GM18520 (cell line): ENCODE data around the gene DNAJB4.
"Not testable (repeated sequence)": the region's sequence is repeated elsewhere in the genome, so short reads cannot be mapped to it uniquely, and the experiment has no call there.

Experiments
- ATAC-seq: cut with Tn5 transposase; IDR thresholded peaks from one replicate; pipeline ENCODE4 v1.9.1; 2021; ENCODE audit not compliant: unreplicated experiment

Gene DNAJB4

GRCh38 chr1:77990629-77991204, 14.0 kb upstream of the DNAJB4 start:
- no peak for ATAC-seq

GRCh38 chr1:77991638-77992037, 13.1 kb upstream of the DNAJB4 start:
- no peak for ATAC-seq

GRCh38 chr1:77994117-77994705, 10.5 kb upstream of the DNAJB4 start:
- no peak for ATAC-seq

GRCh38 chr1:77996734-77997133, 8.0 kb upstream of the DNAJB4 start:
- no peak for ATAC-seq

- ATAC-seq: not testable (repeated sequence)
Measured at GRCh38 chr1:78000536-78000935, 4.2 kb upstream of the DNAJB4 start.

- ATAC-seq: no peak
Measured at GRCh38 chr1:78003070-78003746, 1.5 kb upstream of the DNAJB4 start.

- ATAC-seq: peak; percentile 24
Measured at GRCh38 chr1:78003882-78004718, 639 bp upstream of the DNAJB4 start.

GRCh38 chr1:78005448-78005722, 646 bp downstream of the DNAJB4 start:
- ATAC-seq: no peak

- ATAC-seq: no peak
Measured at GRCh38 chr1:78005755-78006154, 1.0 kb downstream of the DNAJB4 start.

- ATAC-seq: no peak
Measured at GRCh38 chr1:78006521-78006920, 1.8 kb downstream of the DNAJB4 start.

GRCh38 chr1:78007677-78008341, 3.1 kb downstream of the DNAJB4 start:
- ATAC-seq: no peak

GRCh38 chr1:78009276-78009675, 4.5 kb downstream of the DNAJB4 start:
- no peak for ATAC-seq

GRCh38 chr1:78009836-78010235, 5.1 kb downstream of the DNAJB4 start:
- no peak for ATAC-seq

GRCh38 chr1:78011050-78011449, 6.3 kb downstream of the DNAJB4 start:
- ATAC-seq: no peak

GRCh38 chr1:78015148-78015547, 10.4 kb downstream of the DNAJB4 start:
- no peak for ATAC-seq

- ATAC-seq: no peak
Measured at GRCh38 chr1:78019024-78019423, 14.3 kb downstream of the DNAJB4 start.

GRCh38 chr1:78021134-78021533, 16.4 kb downstream of the DNAJB4 start:
- ATAC-seq: not testable (repeated sequence)

GRCh38 chr1:78029793-78030192, 25.1 kb downstream of the DNAJB4 start:
- no peak for ATAC-seq

- ATAC-seq: no peak
Measured at GRCh38 chr1:78032996-78033796, 28.5 kb downstream of the DNAJB4 start.

GRCh38 chr1:78033797-78034172, 29.0 kb downstream of the DNAJB4 start:
- ATAC-seq: no peak

- no peak for ATAC-seq
Measured at GRCh38 chr1:78035121-78035520, 30.4 kb downstream of the DNAJB4 start.
